ENCODE data around the gene GOLGA6L7.

DNA sequence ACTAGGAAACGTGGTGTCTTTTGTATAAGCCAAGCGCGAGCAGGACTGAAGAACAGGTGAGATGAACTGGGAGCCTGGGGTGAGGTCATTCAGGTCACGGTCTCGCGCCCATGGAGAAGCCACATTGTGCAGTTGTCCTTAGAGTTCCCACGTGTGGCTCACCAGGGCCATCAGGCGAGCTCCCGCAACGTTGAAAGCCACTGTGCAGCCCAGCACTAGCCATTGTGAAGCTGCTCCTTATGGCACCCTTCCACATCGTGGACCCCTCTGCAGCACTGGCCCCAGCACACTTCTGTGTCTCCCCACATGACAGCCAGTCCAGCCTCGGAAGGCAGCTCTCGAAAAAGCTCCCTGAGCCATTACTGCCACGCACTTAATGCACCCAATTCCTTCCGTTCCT, 29.8 kb upstream of the GOLGA6L7 start:
- no peak for TF ChIP-seq POLR2A (IDR thresholded peaks at IDR 0.05)
- TF ChIP-seq, protein P1, sequence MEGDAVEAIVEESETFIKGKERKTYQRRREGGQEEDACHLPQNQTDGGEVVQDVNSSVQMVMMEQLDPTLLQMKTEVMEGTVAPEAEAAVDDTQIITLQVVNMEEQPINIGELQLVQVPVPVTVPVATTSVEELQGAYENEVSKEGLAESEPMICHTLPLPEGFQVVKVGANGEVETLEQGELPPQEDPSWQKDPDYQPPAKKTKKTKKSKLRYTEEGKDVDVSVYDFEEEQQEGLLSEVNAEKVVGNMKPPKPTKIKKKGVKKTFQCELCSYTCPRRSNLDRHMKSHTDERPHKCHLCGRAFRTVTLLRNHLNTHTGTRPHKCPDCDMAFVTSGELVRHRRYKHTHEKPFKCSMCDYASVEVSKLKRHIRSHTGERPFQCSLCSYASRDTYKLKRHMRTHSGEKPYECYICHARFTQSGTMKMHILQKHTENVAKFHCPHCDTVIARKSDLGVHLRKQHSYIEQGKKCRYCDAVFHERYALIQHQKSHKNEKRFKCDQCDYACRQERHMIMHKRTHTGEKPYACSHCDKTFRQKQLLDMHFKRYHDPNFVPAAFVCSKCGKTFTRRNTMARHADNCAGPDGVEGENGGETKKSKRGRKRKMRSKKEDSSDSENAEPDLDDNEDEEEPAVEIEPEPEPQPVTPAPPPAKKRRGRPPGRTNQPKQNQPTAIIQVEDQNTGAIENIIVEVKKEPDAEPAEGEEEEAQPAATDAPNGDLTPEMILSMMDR (IDR thresholded peaks at IDR 0.05), result no peak

Data from right lobe of liver (tissue), 4 donors.